Measurements from ENCODE around the gene TAS1R3. TPM values are rescaled to one million over a fixed set of nuclear protein-coding genes. Genes with fewer than 3 reads are reported as not detected.

TAS1R3 gene
- total and polyA plus RNA-seq, 4 donors, result 0.13 to 1.3 (median 0.55) TPM

- ATAC-seq (ENCODE audit: insufficient read depth, low FRiP score), result no peak
- Histone ChIP-seq H3K36me3 (ENCODE audit: control insufficient read depth in 4 of 4, insufficient read depth in 4 of 4, low read length in 4 of 4) (peaks cover 0 to 44% (median 16%) of the 10 kb centered on the region in 4 donors), H3K27me3 (ENCODE audit: control insufficient read depth in 3 of 3, insufficient read depth in 3 of 3, low read length in 2 of 3) (no peaks in the 10 kb centered on the region), H3K4me1 (ENCODE audit: control insufficient read depth in 5 of 5, insufficient read depth in 5 of 5, low read length in 5 of 5) (peaks cover 0 to 9% (median 7%) of the 10 kb centered on the region in 5 donors), H3K27ac (ENCODE audit: low read depth in 1 of 2, low read length in 1 of 2) (peak overlapping the region in 1 of 2 donors; percentile 78), H3K9me3 (ENCODE audit: control insufficient read depth in 4 of 4, insufficient read depth in 3 of 4, low read length in 3 of 4) (no peaks in the 10 kb centered on the region), H3K4me3 (no peak overlapping the region), H3K9ac (ENCODE audit: insufficient read depth in 1 of 2, low read length in 2 of 2) (no peak overlapping the region)
- 90 to 93% methylated on average over 35 to 36 of the region's 36 CpGs for WGBS, 2 donors
- no peak for TF ChIP-seq CTCF (IDR thresholded peaks at IDR 0.05; ENCODE audit: control extremely low read depth, extremely low read depth)
- no peak for DNase-seq
Observed at GRCh38 chr1:1318777-1319645, 12.1 kb upstream of the TAS1R3 start.

- H3K27ac ChIP-seq (ENCODE audit: low read depth in 1 of 2, low read length in 1 of 2), result no peak overlapping the region
- H3K4me3 ChIP-seq, result no peak overlapping the region
- TF ChIP-seq CTCF (IDR thresholded peaks at IDR 0.05; ENCODE audit: control extremely low read depth, extremely low read depth), result no peak
- ATAC-seq (ENCODE audit: insufficient read depth, low FRiP score) (no peak), DNase-seq (no peak)
- peaks cover 0 to 38% (median 14%) of the 10 kb centered on the region in 4 donors for H3K36me3 ChIP-seq (ENCODE audit: control insufficient read depth in 4 of 4, insufficient read depth in 4 of 4, low read length in 4 of 4)
- peaks cover 0 to 9% (median 7%) of the 10 kb centered on the region in 5 donors for H3K4me1 ChIP-seq (ENCODE audit: control insufficient read depth in 5 of 5, insufficient read depth in 5 of 5, low read length in 5 of 5)
- no peak overlapping the region for H3K9ac ChIP-seq (ENCODE audit: insufficient read depth in 1 of 2, low read length in 2 of 2)
- no peaks in the 10 kb centered on the region for H3K9me3 ChIP-seq (ENCODE audit: control insufficient read depth in 4 of 4, insufficient read depth in 3 of 4, low read length in 3 of 4)
- WGBS, 2 donors, result 85 to 94% methylated on average over 13 of the region's 13 CpGs
- no peaks in the 10 kb centered on the region for H3K27me3 ChIP-seq (ENCODE audit: control insufficient read depth in 3 of 3, insufficient read depth in 3 of 3, low read length in 2 of 3)
Observed at GRCh38 chr1:1319646-1319941, 11.5 kb upstream of the TAS1R3 start.

GRCh38 chr1:1320666-1321448, 10.2 kb upstream of the TAS1R3 start:
- no peaks in the 10 kb centered on the region for H3K27me3 ChIP-seq (ENCODE audit: control insufficient read depth in 3 of 3, insufficient read depth in 3 of 3, low read length in 2 of 3)
- peak overlapping the region in 1 of 2 donors; percentile 37 for H3K27ac ChIP-seq (ENCODE audit: low read depth in 1 of 2, low read length in 1 of 2)
- no peaks in the 10 kb centered on the region for H3K9me3 ChIP-seq (ENCODE audit: control insufficient read depth in 4 of 4, insufficient read depth in 3 of 4, low read length in 3 of 4)
- 82 to 89% methylated on average over 21 to 23 of the region's 23 CpGs for WGBS, 2 donors
- TF ChIP-seq CTCF (IDR thresholded peaks at IDR 0.05; ENCODE audit: control extremely low read depth, extremely low read depth), result no peak
- ATAC-seq (ENCODE audit: insufficient read depth, low FRiP score), result no peak
- no peak overlapping the region for H3K9ac ChIP-seq (ENCODE audit: insufficient read depth in 1 of 2, low read length in 2 of 2)
- peaks cover 0 to 17% (median 7%) of the 10 kb centered on the region in 5 donors for H3K4me1 ChIP-seq (ENCODE audit: control insufficient read depth in 5 of 5, insufficient read depth in 5 of 5, low read length in 5 of 5)
- H3K4me3 ChIP-seq, result no peak overlapping the region
- no peak for DNase-seq
- peaks cover 0 to 30% (median 8%) of the 10 kb centered on the region in 4 donors for H3K36me3 ChIP-seq (ENCODE audit: control insufficient read depth in 4 of 4, insufficient read depth in 4 of 4, low read length in 4 of 4)

All from lung (tissue), 12 donors.